Pulmonary artery endothelial cell (primary cell): ENCODE results near the gene JAZF1. TPM values are rescaled to one million over a fixed set of nuclear protein-coding genes. Genes with fewer than 3 reads are reported as not detected.
"Not testable (repeated sequence)": the region's sequence is repeated elsewhere in the genome, so short reads cannot be mapped to it uniquely, and the experiment has no call there.

Source experiments
- DNase-seq: peaks from one replicate; pipeline ENCODE4 v3.0.0-alpha.2; 2011; ENCODE audit warnings: low read depth, low spot score
- total RNA-seq: library from RNA; depleted of rRNA; stranded (reverse); fragments of >200 nt; gene quantifications from 2 replicates; pipeline ENCODE4 v1.2.3, GENCODE V29; 2014

Gene JAZF1
- total RNA-seq, 1 donor from 2014 or later: 5.5 TPM

DNA sequence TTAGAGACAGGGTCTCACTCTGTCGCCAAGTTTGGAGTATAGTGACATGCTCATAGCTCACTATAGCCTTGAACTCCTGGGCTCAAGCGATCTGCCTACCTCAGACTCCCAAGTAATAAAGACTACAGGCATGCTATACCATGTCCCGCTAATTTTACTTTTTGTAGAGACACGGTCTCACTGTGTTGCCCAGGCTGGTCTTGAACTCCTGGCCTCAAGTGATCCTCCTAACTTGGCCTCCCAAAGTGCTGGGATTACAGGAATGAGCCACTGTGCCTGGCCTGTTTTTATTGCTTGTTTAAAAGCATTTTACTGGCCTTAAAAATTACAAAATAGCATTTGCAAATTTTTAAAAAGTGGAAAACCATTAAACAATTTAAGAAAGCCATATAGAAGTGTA, 135.0 kb downstream of the JAZF1 start:
- no peak for DNase-seq

DNA sequence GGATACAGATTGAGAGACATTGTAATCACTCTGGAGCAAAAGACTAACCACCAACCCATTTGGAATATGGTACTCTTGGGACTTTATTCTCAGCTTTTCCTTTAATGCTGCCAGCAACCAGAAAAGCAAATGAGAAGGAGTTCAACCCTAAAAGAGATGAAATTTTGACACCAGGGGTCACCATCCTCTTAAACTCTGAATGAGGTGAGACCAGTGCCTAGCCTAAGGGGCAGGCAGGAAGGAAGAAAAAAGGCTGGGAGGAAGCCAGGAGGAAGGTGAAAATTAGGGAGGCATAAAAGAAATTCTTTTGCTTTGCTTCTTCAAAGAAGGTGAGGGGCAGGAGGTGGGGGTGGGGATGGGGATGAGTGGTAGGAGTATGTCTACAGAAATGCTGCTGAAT, 135.8 kb downstream of the JAZF1 start:
- no peak for DNase-seq

DNA sequence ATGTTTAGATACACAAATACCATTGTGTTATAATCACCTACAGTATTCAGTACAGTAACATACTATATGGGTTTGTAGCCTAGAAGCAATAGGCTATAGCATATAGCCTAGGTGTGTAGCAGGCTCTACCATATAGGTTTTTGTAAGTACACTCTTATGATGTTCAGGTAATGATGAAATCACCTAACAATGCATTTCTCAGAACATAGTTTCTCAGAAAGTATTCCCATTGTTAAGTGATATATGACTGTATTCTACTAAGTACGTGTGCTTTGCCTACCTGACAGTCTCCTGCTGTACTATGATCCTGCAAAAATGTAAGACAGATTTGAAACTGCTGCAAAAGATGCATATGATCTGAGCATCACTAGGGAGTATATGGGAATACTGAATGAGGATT, 137.9 kb downstream of the JAZF1 start:
- DNase-seq: no peak

DNA sequence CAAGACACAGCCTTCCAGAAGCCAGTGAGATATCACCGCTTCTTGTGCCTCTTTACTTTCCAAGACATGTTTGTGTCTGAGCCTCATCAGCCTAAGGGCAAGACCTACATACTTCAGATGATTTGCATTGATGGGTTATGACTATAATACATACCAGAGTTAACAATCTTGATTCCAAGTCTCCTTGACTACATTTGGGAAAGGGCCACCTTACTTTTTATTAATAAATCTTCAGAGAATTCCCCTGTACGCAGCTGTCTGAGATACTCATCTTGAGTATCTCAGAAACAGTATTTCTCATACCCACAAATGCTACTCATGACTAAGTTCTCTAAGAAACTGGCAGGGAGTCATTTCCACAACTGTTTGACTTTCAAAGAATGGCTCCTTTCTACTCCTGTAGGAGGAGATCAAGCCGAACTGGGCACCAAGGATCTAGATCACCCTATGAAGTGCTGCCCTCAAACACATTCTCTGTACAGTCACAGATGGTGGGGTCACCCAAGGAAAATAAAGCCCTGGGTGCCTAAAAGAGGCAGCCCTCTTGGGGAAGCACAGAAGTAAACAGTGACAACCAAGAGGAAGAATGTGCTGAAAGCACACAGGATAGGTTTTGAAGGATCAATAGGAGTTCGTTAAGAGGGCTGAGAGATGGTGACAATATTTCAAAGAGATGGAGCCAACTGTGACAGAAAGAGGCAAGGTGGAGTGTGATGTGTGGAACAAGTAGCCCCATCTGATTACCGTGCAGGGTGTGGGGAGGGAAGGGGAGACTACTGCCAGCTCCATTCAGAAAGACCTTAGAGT, 138.9 kb downstream of the JAZF1 start:
- no peak for DNase-seq

DNA sequence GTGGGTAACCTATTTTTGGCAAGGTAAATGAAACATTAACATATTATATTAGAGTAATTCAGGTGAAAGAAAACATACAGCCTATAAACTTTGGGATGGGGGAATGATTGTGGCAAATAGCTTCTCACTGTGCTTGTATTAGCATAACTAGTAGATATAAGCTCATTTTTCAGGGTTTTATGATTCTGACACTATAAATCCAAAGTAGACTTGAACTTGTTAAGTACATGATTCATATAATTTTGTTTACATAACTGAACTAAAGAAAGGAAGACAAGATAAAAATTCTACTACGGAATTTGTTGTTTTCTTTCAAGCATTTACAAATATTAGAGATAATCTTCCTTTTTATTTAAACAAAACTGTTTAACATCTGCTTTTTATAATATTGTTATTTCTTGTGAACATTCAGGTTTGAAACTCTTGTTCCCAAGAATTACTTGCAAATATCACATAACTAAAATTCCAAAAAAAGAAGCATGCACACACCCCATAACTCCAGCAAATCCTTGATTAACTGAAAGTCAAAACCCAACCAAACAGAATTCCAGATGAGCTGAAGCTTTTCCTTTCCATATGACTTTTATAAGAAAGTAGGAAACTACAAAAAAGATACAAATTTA, 142.3 kb downstream of the JAZF1 start:
- no peak for DNase-seq

DNA sequence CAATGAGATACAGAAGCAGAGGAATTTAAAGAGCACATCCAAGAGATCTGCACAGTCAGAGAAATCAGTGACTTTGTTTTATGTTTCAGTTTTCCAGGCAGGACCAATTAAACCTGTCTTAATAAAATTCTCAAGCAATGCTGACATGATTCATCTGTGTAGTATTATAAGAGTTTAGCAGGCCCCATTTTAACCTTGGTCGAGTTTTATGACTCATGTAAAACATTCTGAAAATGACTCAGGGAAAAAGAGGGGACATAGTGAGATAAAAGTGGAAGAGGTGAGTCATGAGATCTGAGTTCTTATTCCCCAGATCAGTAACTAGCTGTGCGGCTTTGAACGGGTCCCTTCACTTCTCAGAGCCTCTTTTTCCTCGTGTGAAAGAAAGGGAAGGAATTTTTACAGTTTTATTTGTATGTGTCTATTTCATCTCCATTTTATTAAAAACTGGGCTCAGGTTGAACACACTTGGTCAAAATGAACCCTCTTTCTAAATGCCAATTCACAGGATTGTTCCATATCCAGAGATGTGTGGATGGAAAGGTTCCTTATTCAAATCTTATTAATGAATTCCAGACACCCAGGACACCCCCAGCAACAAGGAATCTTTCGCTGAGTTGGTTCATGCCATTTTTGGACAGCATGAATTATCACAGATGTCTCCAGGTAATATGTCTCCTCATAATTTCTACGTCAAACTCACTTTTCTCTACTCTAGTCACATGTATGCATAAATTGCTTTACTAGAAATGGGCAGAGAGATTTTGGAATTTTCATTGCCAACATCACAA, 143.2 kb downstream of the JAZF1 start:
- peak; percentile 73 for DNase-seq

DNA sequence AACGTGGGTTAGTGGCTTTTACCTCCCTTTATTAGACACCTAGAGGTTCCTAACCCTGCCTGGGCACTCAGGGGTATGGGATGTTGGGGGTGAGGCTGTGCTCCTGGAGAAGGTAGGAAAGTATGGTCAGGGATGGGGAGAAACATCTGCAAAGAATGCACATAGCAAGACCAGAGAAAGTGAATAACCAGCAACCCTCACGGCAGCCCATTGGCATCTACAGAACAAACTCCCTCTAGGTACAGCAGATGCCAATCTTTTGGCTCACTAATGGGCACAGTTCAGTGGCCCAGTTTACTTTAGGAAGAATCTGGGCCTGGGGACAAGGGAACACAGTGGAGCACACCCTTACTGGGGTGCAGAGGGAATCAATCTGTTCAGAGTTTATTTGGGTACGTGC, 143.9 kb downstream of the JAZF1 start:
- no peak for DNase-seq

DNA sequence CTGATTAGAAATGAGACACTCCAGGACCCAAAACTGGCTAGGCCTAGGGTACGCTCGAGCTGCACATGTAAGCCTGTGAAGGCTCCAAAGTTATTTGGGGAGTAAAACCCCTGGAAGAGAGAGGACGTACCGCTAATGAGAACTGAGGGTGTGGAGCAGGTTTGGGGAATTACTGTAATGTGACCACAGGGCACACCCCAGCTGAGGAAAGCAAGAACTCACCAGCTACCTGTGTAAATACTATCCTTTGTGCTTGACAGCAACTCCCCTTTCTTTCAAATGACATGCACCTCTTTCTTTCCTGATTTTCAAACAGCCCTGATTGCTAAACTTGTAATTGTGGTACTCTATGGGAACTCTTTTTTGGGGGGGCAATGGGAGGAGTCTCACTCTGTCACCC, 147.2 kb downstream of the JAZF1 start:
- DNase-seq: no peak

DNA sequence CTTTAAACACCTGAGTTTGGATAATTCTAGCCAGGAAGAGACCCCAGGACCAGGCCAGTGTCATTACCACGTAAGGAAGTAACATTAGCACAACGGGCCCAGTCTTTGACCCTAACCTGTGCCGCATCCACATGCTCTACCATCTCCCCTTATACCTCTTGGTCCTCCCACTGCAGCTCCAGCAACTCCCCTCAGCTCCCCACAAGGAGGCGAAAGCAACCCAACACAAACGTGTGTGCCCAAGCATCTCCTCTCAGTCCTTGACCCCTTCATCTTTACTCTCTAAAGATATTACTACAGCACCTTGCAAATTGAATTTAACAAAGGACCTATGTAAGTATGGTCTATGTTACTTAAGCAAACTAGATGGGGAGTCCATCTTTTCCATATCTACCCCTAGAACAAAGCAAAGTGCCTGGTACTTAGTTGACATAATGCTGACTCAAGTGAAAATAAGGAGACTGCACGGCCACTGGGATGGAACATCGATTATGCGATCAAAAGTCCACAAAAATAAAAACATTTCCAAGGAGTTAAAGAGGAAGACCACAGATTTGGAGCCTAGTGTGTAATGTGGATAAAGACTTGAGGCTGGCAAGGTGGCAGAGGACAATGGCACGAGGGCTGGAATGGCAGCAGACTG, 147.7 kb downstream of the JAZF1 start:
- DNase-seq: no peak

DNA sequence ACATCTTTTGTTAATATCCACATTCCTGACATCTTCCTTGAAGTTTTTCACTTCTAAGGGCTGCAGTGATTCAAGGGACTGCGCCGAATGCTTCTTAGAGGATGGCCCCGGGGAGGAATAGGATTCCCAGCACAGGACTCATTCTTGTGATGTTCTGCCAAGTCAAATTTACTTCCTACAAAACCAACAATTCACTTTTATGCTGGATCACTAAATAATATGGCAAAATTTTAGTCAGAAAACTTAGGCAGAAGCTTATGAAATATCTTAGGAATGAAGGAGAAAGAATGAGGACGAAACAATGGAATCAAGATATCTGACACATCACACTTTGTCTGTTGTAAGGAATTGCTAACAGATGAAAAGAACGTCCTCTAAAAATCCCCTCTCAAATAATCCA, 151.5 kb downstream of the JAZF1 start:
- DNase-seq: no peak

DNA sequence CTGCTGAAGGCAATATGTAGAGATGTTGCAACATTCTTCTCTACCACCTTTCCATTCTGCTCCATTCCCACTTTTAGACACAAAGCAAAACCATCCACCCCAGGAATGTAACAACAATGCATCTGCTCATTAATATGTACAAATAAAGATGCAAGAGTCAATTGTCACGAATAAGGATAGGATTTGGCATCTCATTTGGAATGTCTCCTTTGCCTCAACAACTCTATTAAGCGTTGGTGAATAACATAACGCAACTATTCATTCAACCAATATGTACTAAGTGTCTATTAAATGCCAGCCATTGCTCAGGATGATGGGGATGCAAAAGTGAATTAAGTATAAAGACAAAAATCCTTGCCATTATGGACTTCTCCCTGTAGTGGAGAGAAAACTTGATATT, 152.1 kb downstream of the JAZF1 start:
- no peak for DNase-seq

DNA sequence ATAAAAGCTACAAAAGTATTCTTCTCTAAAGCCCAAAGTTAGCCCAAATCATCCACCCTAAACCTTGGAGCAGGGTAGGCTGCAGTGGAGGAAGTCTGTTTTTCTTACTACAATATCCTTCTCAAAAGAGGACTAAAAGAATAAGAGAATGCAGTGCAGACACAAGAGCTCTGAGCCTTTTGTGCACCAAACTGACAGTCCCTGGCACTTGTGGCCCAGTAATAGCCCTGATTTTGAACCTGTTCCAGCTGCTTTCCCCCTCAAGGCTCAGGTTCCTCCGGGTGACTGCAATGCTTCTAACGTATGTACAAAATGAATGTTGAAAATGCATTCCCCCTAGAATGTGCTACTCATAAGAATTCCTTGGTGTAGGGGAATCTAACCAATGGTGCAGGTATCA, 154.4 kb downstream of the JAZF1 start:
- DNase-seq: no peak

DNA sequence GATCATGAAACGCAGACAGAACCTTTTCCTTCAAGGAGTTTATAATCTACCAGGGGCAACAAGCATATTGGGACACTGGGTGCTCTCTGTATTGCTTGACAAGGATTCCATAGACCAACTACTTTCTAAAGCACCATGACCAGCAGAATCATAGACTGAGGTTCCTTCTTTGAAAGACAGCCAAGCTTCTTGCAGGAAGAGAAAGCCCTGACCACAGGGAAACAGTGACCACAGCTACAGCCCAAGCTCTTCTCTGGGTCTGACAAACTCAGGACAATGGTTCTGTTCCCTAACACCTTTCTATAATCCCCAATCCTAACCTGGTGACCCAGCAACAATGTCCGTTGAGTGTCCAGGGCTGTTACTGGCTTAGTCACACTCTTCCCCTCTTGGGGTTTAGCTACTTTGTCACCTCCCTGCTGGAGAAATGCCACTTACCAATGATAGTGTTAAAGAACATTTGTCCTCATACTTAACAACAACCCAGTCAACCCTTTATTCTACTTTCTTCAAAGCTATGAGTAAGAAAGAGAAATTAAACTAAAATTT, 155.7 kb downstream of the JAZF1 start:
- DNase-seq: no peak

DNA sequence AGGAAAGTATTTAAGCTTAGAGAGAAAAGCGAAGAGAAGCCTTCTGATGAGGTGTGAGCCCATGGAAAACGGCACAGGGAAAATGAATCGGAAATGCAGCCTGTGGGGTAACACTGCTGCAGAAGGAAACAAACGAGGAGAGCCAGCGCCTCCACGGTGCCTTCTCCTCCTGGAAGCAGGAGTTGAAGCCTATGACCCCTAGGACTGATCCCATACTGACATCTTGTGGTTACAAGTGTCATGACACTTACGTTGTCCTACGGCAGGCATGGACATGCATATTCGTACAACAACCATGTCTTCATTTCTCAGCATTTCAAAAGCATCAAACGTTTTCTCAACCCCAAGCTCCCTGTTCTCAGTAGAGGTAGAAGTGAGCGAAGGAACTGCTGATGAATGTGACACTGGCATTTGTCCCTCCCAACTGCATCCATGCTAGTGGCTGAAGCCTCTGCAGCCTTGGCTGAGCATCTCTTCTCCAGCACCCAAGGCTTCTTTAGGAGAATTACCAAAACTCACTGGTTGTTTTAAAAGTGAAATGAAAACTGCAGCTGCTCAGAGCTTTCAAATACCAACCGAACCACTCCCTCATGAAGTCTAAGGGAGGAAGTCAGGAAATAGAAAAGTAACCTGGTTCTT, 160.2 kb downstream of the JAZF1 start:
- DNase-seq: peak; percentile 43

DNA sequence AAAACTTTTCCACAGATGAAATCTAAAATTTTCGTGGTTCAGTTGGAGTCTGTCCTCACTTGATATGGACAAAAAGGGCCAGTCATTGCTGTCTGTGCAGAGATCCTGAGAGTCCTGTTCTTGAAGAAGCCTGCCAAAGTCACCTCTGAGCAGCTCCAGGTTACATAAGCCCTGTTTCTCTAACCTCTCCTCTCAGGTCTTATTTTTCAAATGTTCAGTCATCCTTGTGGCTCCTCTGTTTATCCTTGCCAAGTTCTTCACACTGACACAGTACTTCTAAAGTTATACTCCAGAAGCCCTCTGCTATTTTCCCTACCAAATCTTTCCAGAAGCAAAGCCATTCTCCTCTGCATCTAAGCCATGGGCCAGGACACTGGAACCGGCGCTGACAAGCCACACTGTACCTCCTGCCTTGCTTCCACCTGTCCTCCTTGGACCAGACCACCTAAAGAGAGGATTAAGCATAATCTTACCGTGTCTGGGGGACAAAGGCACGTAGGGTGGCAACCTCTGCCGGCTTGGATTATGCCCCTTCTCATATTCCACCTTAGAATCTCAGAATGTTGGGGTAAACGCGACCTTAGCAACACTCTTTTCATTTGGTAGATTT, 161.6 kb downstream of the JAZF1 start:
- no peak for DNase-seq

DNA sequence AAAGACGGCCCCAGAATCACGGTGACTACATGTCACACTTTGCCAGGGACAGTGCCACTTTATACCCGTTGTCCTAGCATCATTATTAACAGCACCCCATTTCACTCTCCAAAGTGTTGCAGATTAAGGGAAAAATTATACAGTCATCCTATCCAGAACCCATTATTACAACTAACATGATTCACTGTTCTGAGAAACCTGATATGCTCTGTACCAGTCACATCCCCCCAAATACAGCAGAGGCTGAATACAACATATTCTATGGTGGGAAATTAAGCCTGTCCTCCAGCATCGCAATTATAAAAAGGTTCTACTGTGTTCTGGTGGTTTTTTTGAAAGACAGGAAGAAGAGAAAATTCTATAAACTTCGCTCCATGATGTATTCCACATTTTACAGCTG, 162.1 kb downstream of the JAZF1 start:
- DNase-seq: no peak

DNA sequence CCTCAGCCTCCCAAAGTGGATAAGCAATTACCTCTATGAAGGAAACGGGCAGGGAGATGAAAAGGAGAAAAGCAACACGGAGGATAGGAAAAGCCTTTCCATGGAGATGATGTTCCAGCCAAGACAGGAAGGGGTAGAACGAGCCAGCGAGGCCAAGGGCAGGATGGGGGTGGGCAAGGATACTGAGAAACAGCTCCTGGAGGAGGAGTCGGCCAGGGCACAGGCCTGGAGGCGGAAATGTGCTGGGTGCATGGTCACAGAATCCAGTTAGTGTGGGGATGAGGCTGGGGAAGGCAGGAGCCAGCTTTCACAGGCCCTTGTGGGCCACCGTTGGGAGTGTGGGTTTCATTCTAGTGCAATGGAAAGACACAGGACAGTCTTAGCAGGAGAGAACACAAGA, 162.6 kb downstream of the JAZF1 start:
- no peak for DNase-seq

DNA sequence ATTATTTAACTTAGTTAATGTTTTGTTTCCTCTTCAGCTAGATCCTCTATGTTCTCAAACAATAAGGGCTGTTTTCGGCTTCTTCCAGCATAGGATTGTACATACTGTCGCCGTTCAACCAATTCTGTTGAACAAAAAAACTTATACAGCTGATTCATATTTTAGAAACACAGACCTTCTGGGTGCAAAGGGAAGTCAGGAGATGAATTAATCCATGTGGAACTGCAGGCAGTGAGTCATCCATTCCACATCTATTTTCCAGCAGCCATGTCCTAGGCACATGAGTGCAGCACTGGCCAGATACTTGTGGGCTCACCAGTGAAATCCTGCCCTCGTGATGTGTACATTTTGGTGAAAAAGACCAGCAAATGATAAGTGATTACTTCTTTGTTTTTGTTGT, 163.2 kb downstream of the JAZF1 start:
- no peak for DNase-seq

DNA sequence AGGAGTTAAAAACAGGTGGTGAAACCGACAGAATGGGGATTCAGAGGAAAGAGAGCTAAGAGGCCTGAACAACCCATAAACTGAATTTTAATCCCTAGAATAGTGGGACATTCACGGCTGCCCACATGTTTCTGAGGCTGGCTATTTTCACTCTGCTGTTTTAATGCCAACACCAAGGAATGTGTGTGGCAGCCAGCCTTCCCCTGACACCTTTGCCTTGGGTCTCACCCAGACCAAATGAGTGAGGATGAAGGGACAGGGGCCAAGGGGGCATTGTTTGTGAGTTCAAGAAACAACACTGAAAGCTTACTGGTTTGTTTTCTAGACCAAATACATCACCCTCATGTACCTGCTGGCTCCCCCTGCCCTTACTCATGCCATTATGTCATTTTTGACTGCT, 164.3 kb downstream of the JAZF1 start:
- DNase-seq: no peak

DNA sequence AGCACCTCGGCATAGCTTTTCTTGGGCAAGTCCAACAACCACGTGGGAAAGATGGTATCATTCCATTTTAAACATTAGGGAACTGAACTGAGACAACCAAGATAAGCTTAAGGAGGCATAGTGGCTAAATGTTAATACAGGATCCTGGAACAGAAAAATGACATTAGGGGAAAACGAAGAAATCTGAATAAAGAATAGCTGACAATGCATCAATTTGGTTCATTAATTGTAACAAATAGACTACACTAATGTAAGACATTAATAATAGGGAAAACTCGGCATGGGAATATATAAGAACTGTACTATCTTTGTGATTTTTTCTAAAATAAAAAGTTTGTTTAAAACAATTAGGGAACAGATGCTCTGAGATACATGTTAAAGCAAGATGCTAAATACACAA, 165.4 kb downstream of the JAZF1 start:
- no peak for DNase-seq

DNA sequence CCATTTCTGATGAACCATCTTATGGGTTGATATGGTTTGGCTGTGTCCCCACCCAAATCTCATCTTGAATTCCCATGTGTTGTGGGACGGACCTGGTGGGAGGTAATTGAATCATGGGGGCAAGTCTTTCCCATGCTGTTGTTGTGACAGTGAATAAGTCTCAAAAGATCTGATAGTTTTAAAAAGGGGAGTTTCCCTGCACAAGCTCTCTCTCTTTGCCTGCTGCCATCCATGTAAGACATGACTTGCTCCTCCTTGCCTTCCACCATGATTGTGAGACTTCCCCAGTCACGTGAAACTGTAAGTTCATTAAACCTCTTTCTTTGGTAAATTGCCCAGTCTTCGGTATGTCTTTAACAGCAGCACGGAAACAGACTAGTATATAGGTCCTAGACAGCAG, 166.3 kb downstream of the JAZF1 start:
- DNase-seq: not testable (repeated sequence)
